ENCODE results near the gene PLEKHG4B. TPM values are rescaled to one million over a fixed set of nuclear protein-coding genes. Genes with fewer than 3 reads are reported as not detected.

The PLEKHG4B gene
- total RNA-seq, 4 donors from 2014 or later = 0.18 to 2.5 (median 0.19) TPM; not detected in 1

- DNase-seq = peak in 2 of 3 donors; percentile 47
- H3K27ac ChIP-seq = no peak overlapping the region
- TF ChIP-seq POLR2A (IDR thresholded peaks at IDR 0.05) (no peak), CTCF (IDR thresholded peaks at IDR 0.05) (no peak)
Measured at GRCh38 chr5:169071-169727, 77.2 kb downstream of the PLEKHG4B start.

GRCh38 chr5:169728-170094 is 77.7 kb downstream of the PLEKHG4B start:
- Histone ChIP-seq H3K27ac (no peak overlapping the region), H3K27me3 (no peaks in the 10 kb centered on the region), H3K4me1 (no peaks in the 10 kb centered on the region), H3K9me3 (no peaks in the 10 kb centered on the region), H3K4me3 (no peak overlapping the region), H3K36me3 (no peaks in the 10 kb centered on the region)
- DNase-seq = no peak
- no peak for TF ChIP-seq POLR2A (IDR thresholded peaks at IDR 0.05)
- TF ChIP-seq CTCF (IDR thresholded peaks at IDR 0.05) = no peak

More at GRCh38 chr5:169071-169727, 77.2 kb downstream of the PLEKHG4B start:
- Histone ChIP-seq H3K9me3 (no peaks in the 10 kb centered on the region), H3K27me3 (no peaks in the 10 kb centered on the region), H3K4me3 (no peak overlapping the region), H3K36me3 (no peaks in the 10 kb centered on the region), H3K4me1 (no peaks in the 10 kb centered on the region)

DNA sequence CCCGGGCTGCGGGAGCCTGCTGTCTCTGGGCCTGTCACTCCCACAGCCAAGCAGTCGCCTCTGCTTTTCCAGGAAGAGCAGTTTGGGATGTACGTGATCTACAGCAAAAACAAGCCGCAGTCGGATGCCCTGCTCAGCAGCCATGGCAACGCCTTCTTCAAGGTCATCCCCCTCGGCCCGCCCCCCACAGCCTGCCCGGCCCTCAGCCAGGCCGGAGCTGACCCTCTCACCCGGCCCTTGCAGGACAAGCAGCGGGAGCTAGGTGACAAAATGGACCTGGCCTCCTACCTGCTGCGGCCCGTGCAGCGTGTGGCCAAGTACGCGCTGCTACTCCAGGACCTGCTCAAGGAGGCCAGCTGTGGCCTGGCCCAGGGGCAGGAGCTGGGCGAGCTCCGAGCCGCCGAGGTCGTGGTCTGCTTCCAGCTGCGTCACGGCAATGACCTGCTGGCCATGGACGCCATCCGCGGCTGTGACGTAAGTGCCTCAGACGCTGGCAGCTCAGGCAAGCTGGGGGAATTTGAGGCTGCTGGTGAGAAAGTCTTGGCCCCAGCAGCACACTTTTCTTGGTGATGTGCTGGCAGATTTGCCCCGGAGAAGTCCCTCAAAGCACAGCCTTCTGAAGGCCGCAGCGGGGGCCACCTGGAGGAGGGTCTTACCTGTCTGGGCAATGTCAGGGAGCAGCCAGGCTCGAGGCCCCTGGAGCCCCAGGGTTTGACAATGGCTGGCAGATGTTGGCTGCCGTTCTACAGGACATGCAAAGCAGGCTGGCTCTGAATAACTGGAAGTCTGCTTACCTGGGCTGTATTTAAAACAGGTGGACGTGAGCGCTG is 79.2 kb downstream of the PLEKHG4B start:
- H3K9me3 ChIP-seq = no peaks in the 10 kb centered on the region
- H3K4me3 ChIP-seq = no peak overlapping the region
- no peaks in the 10 kb centered on the region for H3K27me3 ChIP-seq
- H3K36me3 ChIP-seq = no peaks in the 10 kb centered on the region
- peak in 2 of 3 donors; percentile 38 for DNase-seq
- H3K27ac ChIP-seq = no peak overlapping the region
- no peak for TF ChIP-seq POLR2A (IDR thresholded peaks at IDR 0.05)
- no peak for TF ChIP-seq CTCF (IDR thresholded peaks at IDR 0.05)
- no peaks in the 10 kb centered on the region for H3K4me1 ChIP-seq

GRCh38 chr5:171801-172331 is 79.9 kb downstream of the PLEKHG4B start:
- Histone ChIP-seq H3K4me1 (no peaks in the 10 kb centered on the region), H3K9me3 (no peaks in the 10 kb centered on the region), H3K27me3 (no peaks in the 10 kb centered on the region), H3K4me3 (no peak overlapping the region), H3K27ac (no peak overlapping the region), H3K36me3 (no peaks in the 10 kb centered on the region)
- no peak for TF ChIP-seq POLR2A (IDR thresholded peaks at IDR 0.05)
- no peak for TF ChIP-seq CTCF (IDR thresholded peaks at IDR 0.05)
- peak in 2 of 3 donors; percentile 34 to 40 for DNase-seq

GRCh38 chr5:172421-172820 is 80.5 kb downstream of the PLEKHG4B start:
- no peak for DNase-seq
- no peak overlapping the region for H3K27ac ChIP-seq
- no peak for TF ChIP-seq CTCF (IDR thresholded peaks at IDR 0.05)
- TF ChIP-seq POLR2A (IDR thresholded peaks at IDR 0.05) = no peak
- H3K36me3 ChIP-seq = no peaks in the 10 kb centered on the region
- no peaks in the 10 kb centered on the region for H3K9me3 ChIP-seq
- H3K27me3 ChIP-seq = no peaks in the 10 kb centered on the region
- no peak overlapping the region for H3K4me3 ChIP-seq
- H3K4me1 ChIP-seq = no peaks in the 10 kb centered on the region
